D721Med (cell line): ENCODE results near the gene PRAMEF33.
A peak's percentile ranks its signal among the peaks of the same experiment; 100 is the strongest.
"Not testable (repeated sequence)": the region's sequence is repeated elsewhere in the genome, so short reads cannot be mapped to it uniquely, and the experiment has no call there.

Source experiments
- DNase-seq: peaks from one replicate; pipeline ENCODE4 v3.0.0; 2011; ENCODE audit warnings: low spot score; ENCODE audit not compliant: insufficient read length
- FAIRE-seq: peaks from 2 replicates; lab custom pipeline; 2011; peaks lifted over from hg19 to GRCh38; lab: Jason Lieb, UNC
- CTCF ChIP-seq: IDR thresholded peaks from 2 replicates; pipeline ENCODE4 v1.5.1; 2012; ENCODE audit warnings: mild to moderate bottlenecking, control low read depth; ENCODE audit not compliant: insufficient read depth; ENCODE audit errors: missing control alignments

Gene PRAMEF33

GRCh38 chr1:13303239-13303638 lies at the start of gene PRAMEF33:
Gene PRAMEF33 (plus strand): TSS chr1:13303539. CDS start chr1:13305955, 2,416 bp downstream.
- DNase-seq, FAIRE-seq: not testable (repeated sequence)

GRCh38 chr1:13253898-13254297 lies 49.4 kb upstream of the PRAMEF33 start, which contains the start of gene PRAMEF5:
Gene PRAMEF5 (plus strand): TSS chr1:13254198. CDS start chr1:13259269, 5,071 bp downstream.
- FAIRE-seq, DNase-seq: not testable (repeated sequence)

GRCh38 chr1:13265124-13265523 lies 38.2 kb upstream of the PRAMEF33 start:
- FAIRE-seq, DNase-seq: not testable (repeated sequence)

GRCh38 chr1:13277016-13277415 lies 26.3 kb upstream of the PRAMEF33 start:
- not testable (repeated sequence) for DNase-seq, FAIRE-seq

GRCh38 chr1:13279617-13280016 lies 23.7 kb upstream of the PRAMEF33 start:
- DNase-seq, FAIRE-seq: not testable (repeated sequence)

- not testable (repeated sequence) for FAIRE-seq, DNase-seq
These were observed 18.3 kb upstream of the PRAMEF33 start, which contains the start of gene PRAMEF8 for GRCh38 chr1:13285037-13285436. Gene PRAMEF8 (minus strand): TSS chr1:13285137. CDS start chr1:13284091, 1,046 bp downstream.

- not testable (repeated sequence) for DNase-seq, FAIRE-seq
These were observed 14.3 kb upstream of the PRAMEF33 start for GRCh38 chr1:13289030-13289429.

- not testable (repeated sequence) for DNase-seq, FAIRE-seq
These were observed 6.0 kb upstream of the PRAMEF33 start for GRCh38 chr1:13297216-13297931.

- DNase-seq, FAIRE-seq: not testable (repeated sequence)
These were observed 4.6 kb upstream of the PRAMEF33 start for GRCh38 chr1:13298699-13299098.

- FAIRE-seq, DNase-seq: not testable (repeated sequence)
These were observed 1.1 kb upstream of the PRAMEF33 start for GRCh38 chr1:13302197-13302596.

GRCh38 chr1:13315281-13315680 lies 11.9 kb downstream of the PRAMEF33 start, which contains the start of gene PRAMEF15:
Gene PRAMEF15 (plus strand): TSS chr1:13315581. CDS start chr1:13318408, 2,827 bp downstream.
- FAIRE-seq, DNase-seq: not testable (repeated sequence)

GRCh38 chr1:13342496-13342895 lies 39.2 kb downstream of the PRAMEF33 start:
- FAIRE-seq, DNase-seq: not testable (repeated sequence)

GRCh38 chr1:13347034-13347433 lies 43.7 kb downstream of the PRAMEF33 start, which contains the start of gene PRAMEF14:
Gene PRAMEF14 (minus strand): TSS chr1:13347134. CDS start chr1:13345314, 1,820 bp downstream.
- FAIRE-seq, DNase-seq: not testable (repeated sequence)

- DNase-seq, FAIRE-seq: not testable (repeated sequence)
These were observed 50.1 kb downstream of the PRAMEF33 start for GRCh38 chr1:13353476-13353875.

GRCh38 chr1:13354475-13354874 lies 51.1 kb downstream of the PRAMEF33 start:
- peak; percentile 3 for TF ChIP-seq CTCF

More at GRCh38 chr1:13354475-13354874, 51.1 kb downstream of the PRAMEF33 start:
- not testable (repeated sequence) for DNase-seq, FAIRE-seq
